K562 (cell line): ENCODE data around the gene P2RY4. TPM values are rescaled to one million over a fixed set of nuclear protein-coding genes. Genes with fewer than 3 reads are reported as not detected.
A peak's percentile ranks its signal among the peaks of the same experiment; 100 is the strongest.

Experiments
- ATAC-seq: fragments of 200-7000 bp; cut with Tn5 transposase; 3 replicates; pipeline ENCODE4 v1.9.1; 2020; ENCODE audit warnings: moderate library complexity
- BruUV-seq: library from RNA; stranded (reverse); fragments of 400-500 nt; replicated peaks from 2 replicates; lab custom pipeline; 2021; lab: Mats Ljungman, UMichigan
- CTCF ChIA-PET: fragments of 300-600 bp; formaldehyde crosslinking; extraction: SDS; loops from one replicate; lab custom pipeline; 2021; ENCODE audit warnings: low intra/inter-chr PET ratio; lab: Yijun Ruan, JAX
- POLR2A ChIA-PET: fragments of 300-600, 350-650 bp; sonication (Branson Sonifier 250); formaldehyde crosslinking; extraction: SDS; loops from one replicate; lab custom pipeline; 2021; ENCODE audit warnings: antibody characterized with exemption, inconsistent platforms; lab: Yijun Ruan, JAX
- DNase-seq, 4 experiments: peaks; one replicate each; pipeline versions ENCODE4 v3.0.0 to v3.0.0-alpha.2; 2011 to 2018; ENCODE audit warnings: low spot score in 3 of 4, mixed read lengths in 3 of 4; ENCODE audit errors: extremely low read depth in 1 of 4
- FAIRE-seq: peaks from 2 replicates; lab custom pipeline; 2011; peaks lifted over from hg19 to GRCh38; lab: Jason Lieb, UNC
- H2AFZ ChIP-seq: 2 replicates; pipeline ENCODE4 v1.6.0; 2011; ENCODE audit warnings: low read depth, low read length, control low read depth, inconsistent platforms
- H3K27ac ChIP-seq: fragments of 200-600 bp; 3 replicates; pipeline ENCODE4 v1.8.0; 2011; ENCODE audit warnings: low read depth, mild to moderate bottlenecking, control low read depth, inconsistent platforms, low read length, moderate library complexity, mixed read lengths; ENCODE audit errors: extremely low read depth
- H3K27me3 ChIP-seq, 2 experiments: fragments of 300-600 bp in 1 of 2; 2 replicates in 1 of 2; 3 replicates in 1 of 2; pipeline versions ENCODE4 v1.6.0 to v1.8.0; 2011; ENCODE audit warnings: inconsistent platforms in 2 of 2, low read length in 2 of 2, mild to moderate bottlenecking in 1 of 2, mixed read lengths in 1 of 2, moderate library complexity in 1 of 2; ENCODE audit not compliant: control insufficient read depth in 2 of 2, insufficient read depth in 2 of 2
- H3K36me3 ChIP-seq: fragments of 300-600 bp; 3 replicates; pipeline ENCODE4 v1.8.0; 2011; ENCODE audit warnings: mild to moderate bottlenecking, low read length, inconsistent platforms; ENCODE audit not compliant: control insufficient read depth, insufficient read depth
- H3K4me1 ChIP-seq, 2 experiments: fragments of 200-600 bp in 1 of 2; replicated peaks in 1 of 2; 2 replicates in 1 of 2; 3 replicates in 1 of 2; pipeline versions ENCODE4 v1.5.1 to v1.8.0; 2011; ENCODE audit warnings: inconsistent platforms in 2 of 2, low read length in 2 of 2, mild to moderate bottlenecking in 1 of 2, mixed read lengths in 1 of 2, moderate library complexity in 1 of 2; ENCODE audit not compliant: control insufficient read depth in 2 of 2, insufficient read depth in 2 of 2
- H3K4me2 ChIP-seq: 2 replicates; pipeline ENCODE4 v1.6.1; 2011; ENCODE audit warnings: low read length, control low read depth, inconsistent platforms, mixed read lengths; ENCODE audit not compliant: insufficient read depth
- H3K4me3 ChIP-seq: fragments of 200-600 bp; sonication (generic), shearing (Covaris generic); 2 replicates; pipeline ENCODE4 v1.5.1; 2016; ENCODE audit warnings: control low read depth, inconsistent platforms
- H3K79me2 ChIP-seq: fragments of 200-600 bp; 3 replicates; pipeline ENCODE4 v1.8.0; 2011; ENCODE audit warnings: low read length, inconsistent platforms; ENCODE audit not compliant: control insufficient read depth, insufficient read depth
- H3K9ac ChIP-seq, 2 experiments: 2 replicates each; pipeline versions ENCODE4 v1.6.0 to v1.6.1; 2011; ENCODE audit warnings: low read depth in 2 of 2, low read length in 2 of 2, control low read depth in 1 of 2, inconsistent platforms in 1 of 2, mild to moderate bottlenecking in 1 of 2, mixed read lengths in 1 of 2; ENCODE audit not compliant: insufficient read depth in 1 of 2
- H3K9me1 ChIP-seq: one replicate; pipeline ENCODE4 v1.6.0; 2011; ENCODE audit warnings: inconsistent platforms, mild to moderate bottlenecking, low read length, moderate library complexity; ENCODE audit not compliant: control insufficient read depth, insufficient read depth
- H3K9me3 ChIP-seq: replicated peaks from 2 replicates; pipeline ENCODE4 v1.5.1; 2011; ENCODE audit warnings: low read depth, low read length, inconsistent platforms; ENCODE audit not compliant: control insufficient read depth, insufficient read depth
- H4K20me1 ChIP-seq: replicated peaks from 2 replicates; pipeline ENCODE4 v1.6.1; 2011; ENCODE audit warnings: low read length, inconsistent platforms, mixed read lengths; ENCODE audit not compliant: control insufficient read depth, insufficient read depth
- CBX2 ChIP-seq: fragments of 200-600 bp; sonication (generic); IDR thresholded peaks from one replicate; pipeline ENCODE4 v1.6.1; 2012; ENCODE audit warnings: mild to moderate bottlenecking, low read length, inconsistent platforms; ENCODE audit not compliant: insufficient read depth, poor library complexity, severe bottlenecking
- ZNF23 ChIP-seq: fragments of 250-450 bp; sonication (Bioruptor Pico); IDR thresholded peaks from 2 replicates; pipeline ENCODE4 v1.4.0; 2020; ENCODE audit warnings: mild to moderate bottlenecking
- whole genome bisulfite sequencing: fragments of 100-300 bp; shearing (Covaris generic); methylation state at CpG from one replicate; pipeline ENCODE4 v1.1.6; 2016; ENCODE audit warnings: low coverage, mixed read lengths; ENCODE audit not compliant: insufficient coverage; ENCODE audit errors: missing lambda C conversion rate; 5-methylcytosine and 5-hydroxymethylcytosine counted together
- in situ Hi-C: fragments of 300-500 bp; cut with MboI; formaldehyde crosslinking; loops from 4 replicates; pipeline ENCODE4 v1.15.0; 2018; ENCODE audit warnings: inconsistent platforms, mixed read lengths
- intact Hi-C: fragments of 100-400 bp; cut with micrococcal nuclease; formaldehyde crosslinking; loops from 2 replicates; pipeline ENCODE4 v1.14.2; 2022
- polyA plus RNA-seq, 8 experiments: library from polyadenylated mRNA; depleted of rRNA in 4 of 8; stranded (reverse) in 5 of 8; unstranded in 3 of 8; fragments of >200 nt; fragmentation: Nextera tagmentation in 2 of 8; fragmentation: Illumina TruSeq in 1 of 8; extraction: Ambion mirVana in 2 of 8; extraction: Trizol in 1 of 8; gene quantifications; 2 replicates each; pipeline versions ENCODE4 v1.2.1 to v1.2.3, GENCODE V29; 2011 to 2014; ENCODE audit warnings: inconsistent platforms in 1 of 8, missing spikeins in 1 of 8
- total RNA-seq, 7 experiments: library from RNA; depleted of rRNA in 6 of 7; stranded (reverse); fragments of >200 nt in 6 of 7; fragmentation: Illumina TruSeq in 2 of 7; extraction: Trizol in 2 of 7; gene quantifications; 2 replicates each; pipeline versions ENCODE4 v1.2.1 to v1.2.3, GENCODE V29; 2011 to 2021; ENCODE audit warnings: low replicate concordance in 1 of 7
- TF ChIP-seq, protein P1 (sequence below), 2 experiments: fragments of 450-650 bp in 1 of 2; sonication (generic) in 1 of 2; formaldehyde crosslinking in 1 of 2; IDR thresholded peaks in 1 of 2; conservative IDR thresholded peaks in 1 of 2; 2 replicates each; pipeline versions ENCODE4 v1.6.1 to v1.8.1; 2016 to 2023; ENCODE audit warnings: mild to moderate bottlenecking in 2 of 2, moderate library complexity in 2 of 2, inconsistent platforms in 1 of 2, missing genetic modification reagents in 1 of 2

P2RY4 gene
- total and polyA plus RNA-seq, 9 of the 15 experiments (the other 6 are each of a cell fraction or from before 2014, with no cell fraction given), result not detected

DNA sequence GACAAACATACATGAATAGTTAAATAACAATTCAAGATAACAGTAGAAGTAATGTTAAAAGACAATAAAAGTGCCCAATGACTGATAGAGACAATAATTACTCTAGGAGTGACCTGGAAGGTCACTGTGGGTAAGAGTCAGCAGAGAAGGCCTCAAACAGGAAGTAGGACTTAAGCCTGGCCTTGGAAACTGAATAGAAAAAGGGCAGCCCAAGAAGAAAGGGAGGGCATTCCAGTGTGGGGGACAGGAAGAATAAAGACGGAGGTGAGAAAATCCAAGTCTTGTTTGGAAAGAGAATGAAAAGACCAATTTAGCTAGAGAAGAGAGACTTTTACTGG, 6.0 kb downstream of the P2RY4 start:
- Histone ChIP-seq H3K27me3 (peaks cover 4 to 16% of the 10 kb centered on the region in 2 experiments; a peak in 4 of 5 replicates), H3K4me2 (no peak overlapping the region), H3K79me2 (no peaks in the 10 kb centered on the region), H3K9me1 (no peaks in the 10 kb centered on the region), H3K27ac (no peak overlapping the region), H2AFZ (no peak overlapping the region), H3K4me3 (no peak overlapping the region), H3K9me3 (no peaks in the 10 kb centered on the region), H3K9ac (no peak overlapping the region), H3K36me3 (no peaks in the 10 kb centered on the region), H4K20me1 (no peaks in the 10 kb centered on the region; the same call in 1 of the 2 replicates), H3K4me1 (no peaks in the 10 kb centered on the region; a peak in 1 of 5 replicates)
- FAIRE-seq, result no peak
- TF ChIP-seq, protein P1, sequence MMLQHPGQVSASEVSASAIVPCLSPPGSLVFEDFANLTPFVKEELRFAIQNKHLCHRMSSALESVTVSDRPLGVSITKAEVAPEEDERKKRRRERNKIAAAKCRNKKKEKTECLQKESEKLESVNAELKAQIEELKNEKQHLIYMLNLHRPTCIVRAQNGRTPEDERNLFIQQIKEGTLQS (IDR thresholded peaks at IDR 0.05), result 0 out of 2 replicates have a peak, but pooled peaks have one; percentile 7
- TF ChIP-seq, protein P1 (CRISPR knock-in tag; conservative IDR thresholded peaks at IDR 0.05), result no peak
- TF ChIP-seq CBX2 (no peak), ZNF23 (CRISPR knock-in tag) (no peak)
- intact Hi-C loops (no loop called here), in situ Hi-C loops (no loop called here)
- no CpG with 5 or more reads among the region's 1 CpG for WGBS
- no peak for DNase-seq
- POLR2A ChIA-PET, result interaction anchor here (1.2 kb wide), 1 partner anchor 13 kb away, joined by 3 read pairs; no protein-coding TSS in a partner anchor
- no TSS peak for BruUV-seq
- ATAC-seq, result no peak
- CTCF ChIA-PET, result no interaction called here
